ENCODE measurements around the gene SLITRK3.

SLITRK3 gene, protein sequence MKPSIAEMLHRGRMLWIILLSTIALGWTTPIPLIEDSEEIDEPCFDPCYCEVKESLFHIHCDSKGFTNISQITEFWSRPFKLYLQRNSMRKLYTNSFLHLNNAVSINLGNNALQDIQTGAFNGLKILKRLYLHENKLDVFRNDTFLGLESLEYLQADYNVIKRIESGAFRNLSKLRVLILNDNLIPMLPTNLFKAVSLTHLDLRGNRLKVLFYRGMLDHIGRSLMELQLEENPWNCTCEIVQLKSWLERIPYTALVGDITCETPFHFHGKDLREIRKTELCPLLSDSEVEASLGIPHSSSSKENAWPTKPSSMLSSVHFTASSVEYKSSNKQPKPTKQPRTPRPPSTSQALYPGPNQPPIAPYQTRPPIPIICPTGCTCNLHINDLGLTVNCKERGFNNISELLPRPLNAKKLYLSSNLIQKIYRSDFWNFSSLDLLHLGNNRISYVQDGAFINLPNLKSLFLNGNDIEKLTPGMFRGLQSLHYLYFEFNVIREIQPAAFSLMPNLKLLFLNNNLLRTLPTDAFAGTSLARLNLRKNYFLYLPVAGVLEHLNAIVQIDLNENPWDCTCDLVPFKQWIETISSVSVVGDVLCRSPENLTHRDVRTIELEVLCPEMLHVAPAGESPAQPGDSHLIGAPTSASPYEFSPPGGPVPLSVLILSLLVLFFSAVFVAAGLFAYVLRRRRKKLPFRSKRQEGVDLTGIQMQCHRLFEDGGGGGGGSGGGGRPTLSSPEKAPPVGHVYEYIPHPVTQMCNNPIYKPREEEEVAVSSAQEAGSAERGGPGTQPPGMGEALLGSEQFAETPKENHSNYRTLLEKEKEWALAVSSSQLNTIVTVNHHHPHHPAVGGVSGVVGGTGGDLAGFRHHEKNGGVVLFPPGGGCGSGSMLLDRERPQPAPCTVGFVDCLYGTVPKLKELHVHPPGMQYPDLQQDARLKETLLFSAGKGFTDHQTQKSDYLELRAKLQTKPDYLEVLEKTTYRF

DNA sequence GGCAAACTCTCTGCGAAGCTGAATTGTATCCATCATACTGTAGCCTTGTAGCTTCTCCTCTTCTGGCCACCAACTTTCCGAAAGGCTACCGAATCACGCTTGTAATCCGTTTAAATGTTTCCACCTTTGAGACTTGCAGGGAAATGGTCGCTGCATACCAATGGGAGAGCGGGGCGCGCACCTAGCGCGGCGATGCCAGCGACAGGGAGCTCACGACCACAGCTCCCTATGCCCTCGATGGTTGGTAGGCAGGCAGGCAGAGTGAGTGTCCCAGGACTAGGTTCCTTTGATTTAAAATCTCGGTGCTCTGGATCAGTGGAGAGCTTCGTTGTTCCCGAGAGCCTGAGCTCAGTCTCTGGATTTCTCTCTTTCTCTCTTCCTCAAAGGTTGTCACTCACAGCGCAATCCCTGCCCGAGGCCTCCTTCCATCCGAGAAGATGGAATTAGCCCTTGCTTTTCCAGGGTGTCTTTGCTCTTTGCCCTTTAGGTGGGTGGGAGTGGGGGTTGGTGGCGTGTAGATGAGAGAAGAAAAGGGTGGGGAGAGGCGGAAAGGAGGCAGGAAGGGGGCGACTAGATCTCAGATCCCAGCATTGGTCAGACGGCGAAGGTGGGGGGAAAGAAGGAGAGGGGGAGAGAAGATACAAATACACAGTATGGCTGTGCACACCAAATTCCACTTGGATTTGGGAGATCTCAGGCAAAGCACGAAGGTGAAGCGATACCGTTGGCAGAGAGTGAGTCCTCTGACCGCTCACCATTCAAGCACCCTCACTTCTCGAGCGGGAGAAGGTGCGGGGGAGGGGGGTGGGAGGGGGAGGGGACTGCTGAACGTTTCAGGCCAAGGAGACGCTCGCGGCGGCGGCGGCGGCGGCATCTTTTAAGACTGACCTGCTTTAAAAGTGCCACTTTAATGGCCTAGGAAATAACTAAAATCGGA, at the start of gene SLITRK3:
Gene SLITRK3 (minus strand): TSS at position 745 of the 937 bp plus-strand sequence. CDS start 5,554 bp downstream, outside the sequence.
- no peak for DNase-seq

DNA sequence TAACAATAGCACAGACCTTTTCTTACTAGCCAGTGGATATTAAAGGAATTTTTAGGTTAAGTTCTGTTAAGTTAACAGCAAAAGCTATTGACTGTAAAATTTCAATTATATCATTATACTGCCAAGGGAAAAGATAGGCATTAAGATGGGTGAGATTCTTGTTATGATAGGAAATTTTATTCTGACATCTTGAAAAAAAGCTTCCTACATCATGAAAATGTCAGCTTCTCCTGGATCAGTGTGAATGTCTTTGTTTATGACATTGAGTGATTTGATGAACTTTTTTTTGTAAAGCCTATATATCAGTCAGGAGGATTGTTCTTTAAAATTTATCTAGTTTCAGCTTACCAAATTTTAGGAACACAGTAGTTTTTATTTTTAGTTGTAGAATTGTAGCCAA, 47.4 kb upstream of the SLITRK3 start:
- DNase-seq, result no peak

DNA sequence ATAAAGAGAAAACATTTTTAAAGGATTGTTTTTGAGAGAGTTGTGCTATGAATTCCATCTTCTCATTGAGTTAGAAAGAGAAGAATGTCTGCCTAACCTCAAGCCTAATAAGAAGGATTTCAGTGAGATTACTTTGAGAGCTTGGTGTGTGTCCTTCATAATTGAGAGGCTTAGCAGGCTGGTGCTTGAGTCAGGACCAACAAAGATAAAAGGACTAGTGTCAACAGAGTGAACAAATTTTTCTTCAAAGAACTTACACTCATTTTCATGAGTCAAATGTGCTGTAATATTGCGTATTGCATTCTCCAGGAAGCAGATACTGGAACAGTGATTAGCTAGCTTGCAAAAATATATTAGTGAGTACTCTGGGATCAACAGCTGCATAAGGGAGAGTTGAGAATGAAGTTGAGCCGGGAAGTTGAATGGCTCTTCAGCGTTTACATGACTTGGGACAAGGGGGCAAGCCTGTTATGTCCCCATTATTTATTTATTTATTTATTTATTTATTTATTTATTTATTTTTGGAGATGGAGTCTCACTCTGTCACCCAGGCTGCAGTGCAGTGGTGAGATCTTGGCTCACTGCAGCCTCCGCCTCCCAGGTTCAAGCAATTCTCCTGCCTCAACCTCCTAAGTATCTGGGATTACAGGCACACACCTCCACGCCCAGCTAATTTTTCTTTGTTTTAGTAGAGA, 37.5 kb upstream of the SLITRK3 start:
- DNase-seq, result peak; percentile 0

DNA sequence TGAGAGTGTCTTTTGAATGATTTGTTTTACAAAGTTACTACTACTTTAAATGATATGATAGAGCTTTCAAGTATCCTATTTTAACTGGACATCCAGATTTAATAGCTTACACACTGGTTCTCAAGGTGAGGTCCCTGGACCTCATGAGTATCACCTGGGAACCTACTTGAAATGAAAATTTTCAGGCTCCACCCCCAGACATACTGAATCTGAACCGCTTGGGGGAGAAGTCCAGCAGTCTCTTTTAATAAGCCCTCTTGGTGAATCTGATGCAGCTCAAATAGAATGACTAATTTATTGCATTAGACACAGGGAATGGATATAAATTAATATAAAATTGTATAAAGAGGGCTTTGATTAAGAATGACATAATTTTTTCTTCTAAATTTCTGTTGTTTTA, 29.4 kb upstream of the SLITRK3 start:
- no peak for DNase-seq

DNA sequence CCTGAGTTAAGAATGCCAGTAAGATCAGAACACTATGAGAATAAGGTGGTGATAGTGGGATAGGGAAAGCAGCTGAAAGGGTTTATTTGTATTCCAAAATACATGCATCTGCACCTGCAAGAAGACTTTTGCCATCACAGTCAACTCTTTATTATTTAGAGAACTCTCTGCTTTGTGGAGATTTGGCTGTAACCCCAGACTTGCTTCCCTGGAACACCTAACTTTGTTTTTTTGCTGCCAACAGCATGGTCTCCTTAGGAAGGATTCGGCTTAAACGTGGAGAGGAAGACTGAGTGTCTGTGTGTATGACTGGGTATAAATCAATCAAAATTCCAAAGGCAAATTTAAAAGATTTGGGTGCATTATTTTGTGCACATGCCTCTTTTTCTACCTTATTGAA, 21.6 kb upstream of the SLITRK3 start:
- DNase-seq, result no peak

DNA sequence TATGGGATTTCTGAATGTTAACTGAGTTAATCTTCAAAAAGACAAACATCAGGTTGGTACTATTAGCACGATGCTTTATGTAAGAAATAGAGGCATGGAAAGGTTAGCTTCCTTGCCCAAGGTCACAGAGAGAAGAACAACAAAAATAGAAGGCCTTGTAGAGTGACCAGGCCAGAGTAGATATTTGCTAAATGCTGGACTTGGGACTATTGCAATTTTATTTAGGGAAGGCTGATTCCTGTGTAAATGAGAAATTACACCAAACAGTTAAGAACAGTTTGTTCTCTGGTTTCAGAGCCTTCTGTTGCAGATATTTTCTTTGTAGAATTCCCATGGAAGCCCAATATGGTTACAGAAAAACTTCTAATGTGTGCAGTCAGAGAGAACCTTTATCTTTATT, 16.4 kb upstream of the SLITRK3 start:
- DNase-seq, result no peak

DNA sequence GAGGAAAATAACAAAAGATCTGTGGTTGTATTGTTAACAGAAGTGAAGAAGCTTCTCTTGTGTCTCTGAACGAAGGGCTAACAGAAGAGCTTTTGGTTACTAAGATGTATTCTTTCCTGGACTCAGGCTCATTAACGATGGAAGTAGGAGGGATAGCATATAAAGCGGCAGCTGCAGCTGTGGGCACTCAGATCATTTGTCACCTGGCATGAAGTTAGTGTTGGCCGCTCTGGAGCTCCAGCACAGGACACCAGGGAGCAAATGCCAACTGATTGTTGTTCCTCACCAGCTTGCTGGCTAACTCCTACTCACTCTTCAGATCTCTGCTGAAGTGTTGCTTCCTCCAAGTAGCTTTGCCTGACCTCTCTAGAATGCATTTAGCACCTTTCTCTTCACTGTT, 15.5 kb upstream of the SLITRK3 start:
- no peak for DNase-seq

DNA sequence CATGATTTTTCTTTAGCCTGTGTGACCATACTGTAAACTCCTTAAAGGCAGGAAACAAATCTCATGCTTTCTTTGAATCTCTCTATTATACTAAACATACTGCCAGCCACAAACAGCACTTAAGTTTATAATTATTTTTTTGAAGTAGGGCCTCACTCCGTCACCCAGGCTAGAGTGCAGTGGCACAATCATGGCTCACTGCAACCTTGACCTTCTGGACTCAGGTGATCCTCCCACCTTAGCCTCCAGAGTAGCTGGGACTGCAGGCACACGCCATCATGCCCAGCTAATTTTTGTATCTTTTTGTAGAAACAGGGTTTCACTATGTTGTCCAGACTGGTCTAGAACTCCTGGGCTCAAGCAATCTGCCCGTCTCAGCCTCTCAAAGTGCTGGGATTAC, 14.5 kb upstream of the SLITRK3 start:
- no peak for DNase-seq

DNA sequence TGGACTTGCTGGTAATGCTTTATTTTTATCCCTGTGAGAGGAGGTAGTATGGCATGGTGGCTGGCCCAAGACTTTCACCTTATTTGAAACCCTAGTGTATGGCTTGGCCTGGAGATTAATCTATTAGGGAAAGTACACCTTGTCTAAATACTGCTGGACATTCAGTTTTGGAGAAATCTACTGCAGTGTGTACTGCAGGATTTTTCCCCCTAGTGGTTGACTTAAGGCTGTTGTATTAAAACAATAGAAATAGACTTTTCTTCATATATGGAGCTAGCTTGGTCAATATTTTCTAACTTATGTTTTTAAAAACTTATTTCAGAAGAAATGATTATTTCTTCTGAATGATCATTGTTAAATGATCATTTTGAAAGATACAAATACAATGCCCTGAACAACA, 13.9 kb upstream of the SLITRK3 start:
- DNase-seq, result no peak

DNA sequence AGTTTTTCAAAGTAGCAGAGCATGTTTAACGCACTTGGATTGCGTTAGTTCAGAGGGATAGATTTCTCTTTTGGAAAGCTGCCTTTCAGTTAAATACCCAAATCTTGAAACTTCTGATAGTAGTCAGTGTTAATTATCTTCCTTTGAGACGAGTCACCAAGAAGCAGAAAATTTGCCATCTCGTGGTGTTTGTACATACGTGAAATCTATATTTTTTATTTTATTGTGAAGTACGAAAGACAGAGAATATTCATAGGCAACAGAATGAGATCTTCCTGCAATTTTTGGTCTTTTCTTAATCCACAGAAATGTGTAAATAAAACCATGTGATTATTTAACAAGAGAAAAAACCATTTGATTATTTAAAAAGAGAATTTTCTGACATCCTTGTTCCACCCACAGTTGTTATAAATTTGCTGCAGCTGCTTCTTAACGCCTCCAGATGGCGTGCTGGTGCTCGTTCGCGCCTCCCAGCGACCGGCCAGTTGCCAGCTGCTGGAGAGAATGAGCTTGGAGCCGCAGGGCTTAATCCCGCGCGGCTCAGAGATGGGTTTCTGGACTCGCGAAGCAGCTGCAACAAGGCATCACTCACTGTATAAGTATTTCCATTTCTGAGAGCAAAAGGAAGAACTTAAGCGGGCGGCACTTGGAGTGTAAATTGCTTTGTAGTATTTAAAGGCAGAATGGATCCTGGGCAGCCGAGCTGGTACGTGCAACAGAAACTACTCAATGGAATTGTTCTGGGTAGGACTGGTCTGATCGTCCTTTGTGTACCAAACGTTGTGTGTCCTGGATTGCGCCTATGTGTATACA, 10.5 kb upstream of the SLITRK3 start:
- DNase-seq, result peak; percentile 79

DNA sequence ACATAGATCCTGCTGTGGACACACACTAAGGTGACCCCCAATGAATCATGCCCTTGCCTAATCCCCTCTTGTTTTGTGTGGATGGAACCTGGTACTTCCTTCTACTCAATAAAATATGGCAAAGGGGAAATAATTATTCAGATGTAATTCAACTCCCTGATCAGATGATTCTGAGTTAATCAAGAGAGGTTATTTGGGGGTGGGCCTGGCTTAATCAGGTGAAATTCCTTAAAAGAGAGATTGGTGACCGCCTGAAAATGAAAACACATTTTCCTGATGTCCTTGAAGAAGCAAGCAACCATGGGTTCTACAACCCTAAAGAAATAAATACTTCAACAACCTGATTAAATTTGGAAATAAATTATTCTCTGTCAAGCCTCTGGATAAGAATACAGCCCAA, 8.3 kb upstream of the SLITRK3 start:
- no peak for DNase-seq

DNA sequence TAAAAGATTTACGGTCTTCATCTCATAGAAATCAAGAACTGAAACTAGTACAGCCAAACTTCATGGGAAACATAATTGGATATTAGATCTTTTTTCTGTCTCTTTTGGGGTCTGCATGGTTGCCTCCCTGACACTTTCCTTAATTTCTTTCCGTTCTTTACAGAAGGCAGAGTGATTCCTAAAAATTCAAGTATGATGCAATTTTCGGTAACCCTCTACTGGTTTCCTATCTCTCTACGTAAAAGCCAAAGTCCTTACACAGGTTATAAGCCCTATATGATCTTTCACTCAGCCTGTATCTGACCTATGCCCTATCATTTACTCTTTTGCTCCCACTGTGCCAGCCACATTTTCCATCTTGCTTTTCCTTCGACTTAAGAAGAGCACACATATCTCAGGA, 6.8 kb upstream of the SLITRK3 start:
- no peak for DNase-seq

DNA sequence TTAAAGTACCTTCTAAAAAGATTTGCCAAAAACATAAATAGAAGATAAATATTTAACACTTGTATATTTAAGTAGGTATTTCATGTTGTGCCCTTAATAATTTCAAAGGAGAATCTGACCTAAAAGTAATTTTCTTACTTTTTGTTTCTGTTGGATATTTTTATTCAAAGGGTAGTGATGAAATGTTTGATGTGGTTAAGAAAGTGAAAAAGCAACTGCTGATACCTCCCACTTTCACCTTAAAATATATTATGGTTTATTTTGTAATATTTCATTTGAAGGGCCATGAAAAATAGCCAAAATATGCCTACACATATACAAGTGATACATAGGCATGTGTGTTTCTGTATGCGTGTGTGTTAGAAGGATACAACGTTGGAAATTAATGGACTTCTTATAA, 5.8 kb upstream of the SLITRK3 start:
- no peak for DNase-seq

DNA sequence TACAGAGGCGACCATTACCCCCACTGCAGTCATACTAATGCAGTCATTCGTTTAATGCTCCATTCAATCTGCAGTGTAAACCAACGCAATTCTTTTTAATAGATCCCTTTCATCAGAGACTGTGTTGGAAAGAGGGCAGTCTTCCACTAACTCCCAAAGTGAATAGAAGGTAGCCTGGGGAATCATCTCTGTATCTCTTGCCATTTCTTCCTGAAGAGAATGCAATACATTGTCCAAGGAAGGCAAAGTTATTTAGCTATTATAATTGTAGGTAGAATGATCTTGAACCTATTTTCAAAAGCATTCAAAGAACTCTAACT, 1.3 kb upstream of the SLITRK3 start:
- DNase-seq, result no peak

DNA sequence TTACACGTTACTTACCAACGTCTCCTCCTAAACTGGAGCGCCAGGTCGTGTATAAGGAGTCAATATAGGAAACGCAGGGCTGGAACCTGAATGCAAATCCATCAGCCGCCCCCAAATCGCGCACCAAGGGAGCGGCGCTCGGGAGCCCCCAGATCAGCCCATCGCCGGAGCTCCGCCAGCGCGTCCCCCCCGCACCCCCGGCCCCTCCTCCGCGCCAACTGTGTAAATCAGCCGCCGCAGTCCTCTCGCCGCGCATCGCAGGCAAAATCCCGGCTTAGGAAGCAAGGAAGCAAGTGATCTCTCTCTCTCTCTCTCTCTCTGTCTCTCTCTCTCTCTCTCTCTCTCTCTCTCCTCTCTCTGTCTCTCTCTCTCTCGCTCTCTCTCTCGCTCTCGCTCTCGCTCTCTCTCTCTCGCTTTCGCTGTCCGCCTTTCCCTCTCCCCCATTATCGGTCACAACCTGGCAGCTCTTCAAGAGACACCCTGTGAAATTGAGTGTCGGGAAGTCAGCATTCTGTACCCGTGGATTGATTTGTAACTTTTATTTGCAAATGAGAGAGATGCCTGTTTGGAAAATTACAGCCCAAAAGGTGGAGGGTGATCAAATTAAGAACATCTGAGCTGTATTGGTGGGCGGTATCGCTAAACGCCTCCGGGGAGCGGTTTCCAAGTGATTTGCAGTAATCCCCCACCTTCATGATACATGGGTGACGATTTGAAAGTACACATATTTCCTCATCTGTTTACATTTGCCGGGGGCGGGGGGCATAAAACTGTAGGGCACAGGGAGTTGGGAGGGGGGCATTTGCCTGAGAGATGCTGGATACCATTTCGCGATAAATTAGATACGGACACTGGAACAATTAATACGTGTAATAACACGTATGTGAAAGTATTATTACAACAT, 645 bp upstream of the SLITRK3 start:
- peak; percentile 3 for DNase-seq

DNA sequence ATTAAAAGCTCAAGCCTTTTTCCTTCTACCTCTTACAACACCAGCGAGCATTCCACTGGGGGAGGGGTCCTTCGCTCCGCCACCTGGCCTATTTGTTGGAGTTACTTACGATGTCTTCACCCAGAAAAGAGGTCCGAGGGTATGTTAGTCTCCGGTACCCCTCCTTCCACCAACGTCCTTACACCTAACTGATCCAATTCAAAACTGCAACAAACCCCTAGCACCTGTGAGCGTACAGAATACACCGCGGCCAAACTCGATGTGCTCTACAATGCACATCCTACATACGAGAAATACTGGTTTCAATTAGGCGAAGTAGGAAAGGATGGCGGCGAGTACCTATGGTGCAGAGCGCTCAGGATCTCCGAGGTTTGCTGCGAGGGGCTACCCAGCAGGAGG, 944 bp downstream of the SLITRK3 start:
- DNase-seq, result no peak

DNA sequence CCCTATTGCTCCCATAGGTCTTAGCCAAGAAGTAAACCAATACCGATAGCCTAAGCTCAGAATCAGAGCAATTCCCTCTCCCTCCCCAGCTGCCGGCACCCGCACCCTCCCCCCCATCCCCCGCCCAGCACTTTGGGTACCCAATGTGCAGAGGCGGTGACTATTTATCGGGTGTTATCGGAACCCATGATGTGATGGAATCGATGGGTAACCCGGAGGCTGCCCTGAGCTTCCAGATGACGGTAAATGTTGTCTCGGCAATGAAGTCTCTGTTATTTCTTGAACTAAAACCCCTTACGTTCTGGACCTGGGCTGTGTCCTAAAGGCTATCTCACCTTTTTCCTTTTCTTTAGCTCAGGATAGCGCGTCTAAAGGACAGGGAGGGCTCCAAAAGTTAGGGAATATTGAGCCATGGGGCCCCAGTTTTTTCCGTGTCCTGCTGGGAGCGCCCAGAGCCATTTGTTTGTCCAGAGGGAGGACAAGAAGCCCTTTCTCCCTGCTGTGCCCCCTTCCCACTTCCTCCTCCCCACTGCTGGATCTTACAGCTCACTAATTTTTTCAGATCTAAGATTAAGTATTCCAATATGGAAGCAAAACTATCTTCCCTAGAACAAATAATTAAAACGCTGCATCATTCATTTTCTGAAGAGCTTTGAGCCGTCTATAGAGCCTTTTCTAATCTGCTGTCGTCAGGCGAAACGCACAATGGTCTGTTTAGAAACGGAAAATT, 1.5 kb downstream of the SLITRK3 start:
- DNase-seq, result no peak

DNA sequence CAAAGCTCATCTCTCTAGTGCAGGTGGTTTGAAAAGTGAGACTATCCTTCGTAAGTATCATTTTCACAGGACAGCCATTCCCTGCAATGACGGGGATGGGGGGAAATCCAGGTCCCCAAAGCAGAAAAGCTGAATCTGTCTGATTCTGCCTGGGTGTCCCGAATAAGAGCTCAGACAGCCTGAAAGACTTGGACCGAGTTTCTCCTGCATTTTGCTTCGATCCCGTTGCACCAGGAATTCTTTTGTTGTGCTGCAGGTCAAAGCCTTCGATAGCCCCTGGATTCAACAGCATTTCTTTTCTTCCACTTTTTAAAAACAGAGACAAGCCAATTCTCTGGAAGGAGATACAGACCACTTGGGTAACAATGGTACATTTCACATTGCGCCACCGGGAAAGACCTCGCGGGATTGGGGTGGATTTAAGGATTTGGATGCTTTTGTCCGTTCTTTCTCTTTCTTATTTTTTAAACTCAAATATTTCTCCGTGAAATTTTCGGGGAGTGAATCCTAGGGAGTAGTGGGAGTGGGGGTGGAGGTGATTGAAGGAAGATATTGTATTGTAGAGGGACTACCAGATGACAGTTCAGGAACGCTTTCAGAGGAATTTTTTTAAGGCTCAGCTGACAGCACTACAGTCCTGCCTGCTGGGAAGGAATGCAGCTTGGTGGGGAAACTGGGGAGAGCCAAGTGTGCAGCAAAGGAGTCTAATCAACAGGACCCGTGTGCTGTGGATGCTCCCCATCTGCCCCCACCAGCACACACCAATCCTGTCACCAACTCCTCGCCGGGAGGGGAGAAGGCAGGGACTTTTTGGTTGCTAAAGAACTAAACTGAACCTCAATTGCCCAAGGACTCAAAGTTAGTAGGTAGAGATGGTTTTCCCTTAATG, 2.6 kb downstream of the SLITRK3 start:
- DNase-seq, result no peak

Measured in fibroblast of skin of right biceps (primary cell).